ENCODE results near the gene IDH3G.
"Not testable (repeated sequence)": the region's sequence is repeated elsewhere in the genome, so short reads cannot be mapped to it uniquely, and the experiment has no call there.

DNA sequence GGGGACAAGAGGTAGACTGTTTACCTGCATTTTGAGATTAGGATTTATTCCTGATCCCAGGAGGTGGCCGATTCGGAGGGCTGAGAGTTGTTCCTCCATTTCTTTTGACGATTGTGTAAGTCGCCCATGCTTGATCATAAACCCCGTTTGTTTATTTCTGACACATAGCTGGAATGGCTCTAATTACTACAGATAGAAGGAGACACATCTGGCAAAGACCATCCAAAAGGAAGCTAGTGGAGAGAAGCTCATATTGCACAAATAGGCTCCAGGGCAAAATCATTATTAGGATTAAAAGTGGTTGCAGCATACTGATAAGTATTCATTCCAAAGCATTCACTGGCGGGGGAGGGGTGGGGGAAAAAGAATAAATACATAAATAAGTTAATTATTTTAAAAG, 47.2 kb downstream of the IDH3G start:
- TF ChIP-seq, protein P1, sequence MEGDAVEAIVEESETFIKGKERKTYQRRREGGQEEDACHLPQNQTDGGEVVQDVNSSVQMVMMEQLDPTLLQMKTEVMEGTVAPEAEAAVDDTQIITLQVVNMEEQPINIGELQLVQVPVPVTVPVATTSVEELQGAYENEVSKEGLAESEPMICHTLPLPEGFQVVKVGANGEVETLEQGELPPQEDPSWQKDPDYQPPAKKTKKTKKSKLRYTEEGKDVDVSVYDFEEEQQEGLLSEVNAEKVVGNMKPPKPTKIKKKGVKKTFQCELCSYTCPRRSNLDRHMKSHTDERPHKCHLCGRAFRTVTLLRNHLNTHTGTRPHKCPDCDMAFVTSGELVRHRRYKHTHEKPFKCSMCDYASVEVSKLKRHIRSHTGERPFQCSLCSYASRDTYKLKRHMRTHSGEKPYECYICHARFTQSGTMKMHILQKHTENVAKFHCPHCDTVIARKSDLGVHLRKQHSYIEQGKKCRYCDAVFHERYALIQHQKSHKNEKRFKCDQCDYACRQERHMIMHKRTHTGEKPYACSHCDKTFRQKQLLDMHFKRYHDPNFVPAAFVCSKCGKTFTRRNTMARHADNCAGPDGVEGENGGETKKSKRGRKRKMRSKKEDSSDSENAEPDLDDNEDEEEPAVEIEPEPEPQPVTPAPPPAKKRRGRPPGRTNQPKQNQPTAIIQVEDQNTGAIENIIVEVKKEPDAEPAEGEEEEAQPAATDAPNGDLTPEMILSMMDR (IDR thresholded peaks at IDR 0.05) = not testable (repeated sequence)
- not testable (repeated sequence) for TF ChIP-seq POLR2A (IDR thresholded peaks at IDR 0.05)
